SK-N-SH treated with all-trans-retinoic acid at 6 μM for 48 hours (cell line): Measurements from ENCODE around the gene GPR148.

Experiments used
- ARNTL ChIP-seq: fragments of 450-650 bp; formaldehyde crosslinking; IDR thresholded peaks from 2 replicates; pipeline ENCODE4 v1.5.0; 2020; ENCODE audit warnings: low read depth, mild to moderate bottlenecking, moderate library complexity, borderline replicate concordance
- CSRNP3 ChIP-seq: fragments of 250-450 bp; sonication (Bioruptor Pico); IDR thresholded peaks from 2 replicates; pipeline ENCODE4 v1.5.1; 2021; ENCODE audit warnings: mild to moderate bottlenecking, moderate library complexity
- ESRRG ChIP-seq: fragments of 250-450 bp; sonication (Bioruptor Pico); IDR thresholded peaks from 2 replicates; pipeline ENCODE4 v1.6.1; 2021; ENCODE audit warnings: mild to moderate bottlenecking
- ISL1 ChIP-seq: fragments of 250-450 bp; sonication (Bioruptor Pico); IDR thresholded peaks from 2 replicates; pipeline ENCODE4 v2.1.2; 2022; ENCODE audit warnings: mild to moderate bottlenecking, moderate library complexity
- PATZ1 ChIP-seq: fragments of 250-450 bp; sonication (Bioruptor Pico); IDR thresholded peaks from 2 replicates; pipeline ENCODE4 v1.8.0; 2020; ENCODE audit warnings: mild to moderate bottlenecking, moderate library complexity, borderline replicate concordance
- PPARA ChIP-seq: fragments of 250-450 bp; sonication (Bioruptor Pico); IDR thresholded peaks from 2 replicates; pipeline ENCODE4 v1.5.0; 2020; ENCODE audit warnings: mild to moderate bottlenecking, borderline replicate concordance
- TCF4 ChIP-seq: fragments of 250-450 bp; sonication (Bioruptor Pico); IDR thresholded peaks from 2 replicates; pipeline ENCODE4 v1.8.0; 2021; ENCODE audit warnings: mild to moderate bottlenecking, moderate library complexity, borderline replicate concordance
- ZFP3 ChIP-seq: fragments of 250-450 bp; sonication (Bioruptor Pico); IDR thresholded peaks from 2 replicates; pipeline ENCODE4 v1.5.0; 2020; ENCODE audit warnings: mild to moderate bottlenecking, moderate library complexity
- ZFP30 ChIP-seq: fragments of 450-650 bp; formaldehyde crosslinking; IDR thresholded peaks from 2 replicates; pipeline ENCODE4 v1.5.0; 2022; ENCODE audit warnings: mild to moderate bottlenecking, moderate library complexity
- ZNF565 ChIP-seq: fragments of 450-650 bp; formaldehyde crosslinking; conservative IDR thresholded peaks from 2 replicates; pipeline ENCODE4 v1.5.0; 2020; ENCODE audit warnings: low read depth, mild to moderate bottlenecking, moderate library complexity
- ZNF70 ChIP-seq: fragments of 450-650 bp; formaldehyde crosslinking; IDR thresholded peaks from 2 replicates; pipeline ENCODE4 v1.5.0; 2020; ENCODE audit warnings: mild to moderate bottlenecking, moderate library complexity
- TF ChIP-seq, protein P1 (sequence below): fragments of 250-450 bp; sonication (Bioruptor Pico); IDR thresholded peaks from 2 replicates; pipeline ENCODE4 v1.8.0; 2021; ENCODE audit warnings: low read depth, mild to moderate bottlenecking, moderate library complexity, borderline replicate concordance
- TF ChIP-seq, protein P2 (sequence below): fragments of 250-450 bp; sonication (Bioruptor Pico); IDR thresholded peaks from 2 replicates; pipeline ENCODE4 v1.5.1; 2020; ENCODE audit warnings: low read depth, mild to moderate bottlenecking, moderate library complexity
- TF ChIP-seq, protein P3 (sequence below): fragments of 250-450 bp; sonication (Bioruptor Pico); IDR thresholded peaks from 2 replicates; pipeline ENCODE4 v1.5.0; 2020; ENCODE audit warnings: mild to moderate bottlenecking, moderate library complexity

DNA sequence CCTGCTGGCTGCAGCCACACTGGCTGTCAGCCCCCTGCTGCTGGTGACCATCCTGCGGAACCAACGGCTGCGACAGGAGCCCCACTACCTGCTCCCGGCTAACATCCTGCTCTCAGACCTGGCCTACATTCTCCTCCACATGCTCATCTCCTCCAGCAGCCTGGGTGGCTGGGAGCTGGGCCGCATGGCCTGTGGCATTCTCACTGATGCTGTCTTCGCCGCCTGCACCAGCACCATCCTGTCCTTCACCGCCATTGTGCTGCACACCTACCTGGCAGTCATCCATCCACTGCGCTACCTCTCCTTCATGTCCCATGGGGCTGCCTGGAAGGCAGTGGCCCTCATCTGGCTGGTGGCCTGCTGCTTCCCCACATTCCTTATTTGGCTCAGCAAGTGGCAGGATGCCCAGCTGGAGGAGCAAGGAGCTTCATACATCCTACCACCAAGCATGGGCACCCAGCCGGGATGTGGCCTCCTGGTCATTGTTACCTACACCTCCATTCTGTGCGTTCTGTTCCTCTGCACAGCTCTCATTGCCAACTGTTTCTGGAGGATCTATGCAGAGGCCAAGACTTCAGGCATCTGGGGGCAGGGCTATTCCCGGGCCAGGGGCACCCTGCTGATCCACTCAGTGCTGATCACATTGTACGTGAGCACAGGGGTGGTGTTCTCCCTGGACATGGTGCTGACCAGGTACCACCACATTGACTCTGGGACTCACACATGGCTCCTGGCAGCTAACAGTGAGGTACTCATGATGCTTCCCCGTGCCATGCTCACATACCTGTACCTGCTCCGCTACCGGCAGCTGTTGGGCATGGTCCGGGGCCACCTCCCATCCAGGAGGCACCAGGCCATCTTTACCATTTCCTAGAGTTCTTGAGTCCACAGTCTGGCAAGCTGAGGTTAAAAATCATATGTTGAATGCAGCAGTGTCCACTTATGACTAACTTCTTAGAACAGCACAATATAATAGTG lies 741 bp downstream of the GPR148 start:
- TF ChIP-seq PATZ1 (no peak), ESRRG (CRISPR knock-in tag) (no peak), ZNF70 (CRISPR knock-in tag) (no peak), TCF4 (no peak), ARNTL (no peak), ZFP3 (CRISPR knock-in tag) (no peak), ISL1 (no peak), CSRNP3 (no peak), ZFP30 (CRISPR knock-in tag) (no peak), PPARA (no peak), ZNF565 (no peak)
- TF ChIP-seq, protein P1, sequence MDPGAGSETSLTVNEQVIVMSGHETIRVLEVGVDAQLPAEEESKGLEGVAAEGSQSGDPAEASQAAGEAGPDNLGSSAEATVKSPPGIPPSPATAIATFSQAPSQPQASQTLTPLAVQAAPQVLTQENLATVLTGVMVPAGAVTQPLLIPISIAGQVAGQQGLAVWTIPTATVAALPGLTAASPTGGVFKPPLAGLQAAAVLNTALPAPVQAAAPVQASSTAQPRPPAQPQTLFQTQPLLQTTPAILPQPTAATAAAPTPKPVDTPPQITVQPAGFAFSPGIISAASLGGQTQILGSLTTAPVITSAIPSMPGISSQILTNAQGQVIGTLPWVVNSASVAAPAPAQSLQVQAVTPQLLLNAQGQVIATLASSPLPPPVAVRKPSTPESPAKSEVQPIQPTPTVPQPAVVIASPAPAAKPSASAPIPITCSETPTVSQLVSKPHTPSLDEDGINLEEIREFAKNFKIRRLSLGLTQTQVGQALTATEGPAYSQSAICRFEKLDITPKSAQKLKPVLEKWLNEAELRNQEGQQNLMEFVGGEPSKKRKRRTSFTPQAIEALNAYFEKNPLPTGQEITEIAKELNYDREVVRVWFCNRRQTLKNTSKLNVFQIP (CRISPR knock-in tag) = no peak
- TF ChIP-seq, protein P2, sequence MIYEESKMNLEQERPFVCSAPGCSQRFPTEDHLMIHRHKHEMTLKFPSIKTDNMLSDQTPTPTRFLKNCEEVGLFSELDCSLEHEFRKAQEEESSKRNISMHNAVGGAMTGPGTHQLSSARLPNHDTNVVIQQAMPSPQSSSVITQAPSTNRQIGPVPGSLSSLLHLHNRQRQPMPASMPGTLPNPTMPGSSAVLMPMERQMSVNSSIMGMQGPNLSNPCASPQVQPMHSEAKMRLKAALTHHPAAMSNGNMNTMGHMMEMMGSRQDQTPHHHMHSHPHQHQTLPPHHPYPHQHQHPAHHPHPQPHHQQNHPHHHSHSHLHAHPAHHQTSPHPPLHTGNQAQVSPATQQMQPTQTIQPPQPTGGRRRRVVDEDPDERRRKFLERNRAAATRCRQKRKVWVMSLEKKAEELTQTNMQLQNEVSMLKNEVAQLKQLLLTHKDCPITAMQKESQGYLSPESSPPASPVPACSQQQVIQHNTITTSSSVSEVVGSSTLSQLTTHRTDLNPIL (CRISPR knock-in tag) = no peak
- TF ChIP-seq, protein P3, sequence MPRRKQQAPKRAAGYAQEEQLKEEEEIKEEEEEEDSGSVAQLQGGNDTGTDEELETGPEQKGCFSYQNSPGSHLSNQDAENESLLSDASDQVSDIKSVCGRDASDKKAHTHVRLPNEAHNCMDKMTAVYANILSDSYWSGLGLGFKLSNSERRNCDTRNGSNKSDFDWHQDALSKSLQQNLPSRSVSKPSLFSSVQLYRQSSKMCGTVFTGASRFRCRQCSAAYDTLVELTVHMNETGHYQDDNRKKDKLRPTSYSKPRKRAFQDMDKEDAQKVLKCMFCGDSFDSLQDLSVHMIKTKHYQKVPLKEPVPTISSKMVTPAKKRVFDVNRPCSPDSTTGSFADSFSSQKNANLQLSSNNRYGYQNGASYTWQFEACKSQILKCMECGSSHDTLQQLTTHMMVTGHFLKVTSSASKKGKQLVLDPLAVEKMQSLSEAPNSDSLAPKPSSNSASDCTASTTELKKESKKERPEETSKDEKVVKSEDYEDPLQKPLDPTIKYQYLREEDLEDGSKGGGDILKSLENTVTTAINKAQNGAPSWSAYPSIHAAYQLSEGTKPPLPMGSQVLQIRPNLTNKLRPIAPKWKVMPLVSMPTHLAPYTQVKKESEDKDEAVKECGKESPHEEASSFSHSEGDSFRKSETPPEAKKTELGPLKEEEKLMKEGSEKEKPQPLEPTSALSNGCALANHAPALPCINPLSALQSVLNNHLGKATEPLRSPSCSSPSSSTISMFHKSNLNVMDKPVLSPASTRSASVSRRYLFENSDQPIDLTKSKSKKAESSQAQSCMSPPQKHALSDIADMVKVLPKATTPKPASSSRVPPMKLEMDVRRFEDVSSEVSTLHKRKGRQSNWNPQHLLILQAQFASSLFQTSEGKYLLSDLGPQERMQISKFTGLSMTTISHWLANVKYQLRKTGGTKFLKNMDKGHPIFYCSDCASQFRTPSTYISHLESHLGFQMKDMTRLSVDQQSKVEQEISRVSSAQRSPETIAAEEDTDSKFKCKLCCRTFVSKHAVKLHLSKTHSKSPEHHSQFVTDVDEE = no peak
